GM18873 (cell line): ENCODE results near the gene NEDD1.

ENCODE experiments used
- ATAC-seq: cut with Tn5 transposase; IDR thresholded peaks from one replicate; pipeline ENCODE4 v1.9.1; 2021; ENCODE audit warnings: mild to moderate bottlenecking, moderate library complexity, moderate number of reproducible peaks; ENCODE audit not compliant: unreplicated experiment, low FRiP score

NEDD1 gene

DNA sequence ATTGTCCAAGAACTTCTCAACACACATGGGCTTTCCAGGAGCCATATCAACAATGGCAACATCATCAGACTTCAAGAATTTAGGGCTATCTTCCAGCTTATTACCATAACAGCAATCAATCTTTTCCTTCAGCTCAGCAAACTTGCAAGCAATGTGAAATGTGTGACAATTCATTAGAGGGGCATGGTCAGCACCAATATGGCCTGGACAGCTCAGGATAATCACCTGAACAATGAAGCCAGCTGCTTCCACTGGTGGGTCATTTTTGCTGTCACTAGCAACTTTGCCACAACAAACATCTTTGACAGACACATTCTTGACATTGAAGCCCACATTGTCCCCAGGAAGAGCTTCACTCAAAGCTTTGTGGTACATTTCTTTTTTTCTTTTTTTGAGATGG is 5.9 kb upstream of the NEDD1 start:
- ATAC-seq, result no peak

DNA sequence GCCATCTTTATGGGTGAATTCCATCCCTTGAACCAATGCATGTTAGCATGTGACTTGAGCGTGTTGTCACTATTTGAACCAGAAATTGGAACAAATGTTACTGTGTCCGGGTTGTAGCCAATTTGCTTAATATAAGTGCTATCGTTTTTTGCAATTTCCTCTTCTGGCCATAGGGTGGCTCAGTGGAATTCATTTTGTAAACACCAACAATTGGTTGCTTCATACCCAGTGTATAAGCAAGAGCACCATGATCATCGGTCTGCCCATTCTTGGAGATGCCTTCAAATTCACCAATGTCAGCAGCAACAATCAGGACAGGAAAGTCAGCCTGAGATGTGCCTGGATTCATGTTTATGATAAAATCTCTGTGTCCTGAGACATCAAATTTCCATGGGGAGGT is 5.0 kb upstream of the NEDD1 start:
- ATAC-seq, result peak; percentile 37

DNA sequence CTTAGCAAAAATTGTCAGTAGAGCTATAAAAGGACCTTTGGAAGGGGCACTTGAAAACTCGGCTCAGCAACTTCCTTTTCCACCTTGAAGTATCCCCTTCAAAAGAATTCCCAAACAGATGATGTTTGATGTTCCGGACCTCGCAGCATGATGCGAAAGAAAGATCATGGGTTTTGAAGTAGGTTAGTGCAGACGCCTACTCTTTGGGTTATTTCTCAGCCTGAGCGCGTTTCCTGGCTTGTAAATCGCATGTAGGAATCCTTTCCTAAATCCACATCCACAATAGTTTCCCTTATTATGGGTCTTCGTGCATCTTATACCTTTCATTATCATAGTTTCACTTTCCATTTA is 584 bp upstream of the NEDD1 start:
- no peak for ATAC-seq

DNA sequence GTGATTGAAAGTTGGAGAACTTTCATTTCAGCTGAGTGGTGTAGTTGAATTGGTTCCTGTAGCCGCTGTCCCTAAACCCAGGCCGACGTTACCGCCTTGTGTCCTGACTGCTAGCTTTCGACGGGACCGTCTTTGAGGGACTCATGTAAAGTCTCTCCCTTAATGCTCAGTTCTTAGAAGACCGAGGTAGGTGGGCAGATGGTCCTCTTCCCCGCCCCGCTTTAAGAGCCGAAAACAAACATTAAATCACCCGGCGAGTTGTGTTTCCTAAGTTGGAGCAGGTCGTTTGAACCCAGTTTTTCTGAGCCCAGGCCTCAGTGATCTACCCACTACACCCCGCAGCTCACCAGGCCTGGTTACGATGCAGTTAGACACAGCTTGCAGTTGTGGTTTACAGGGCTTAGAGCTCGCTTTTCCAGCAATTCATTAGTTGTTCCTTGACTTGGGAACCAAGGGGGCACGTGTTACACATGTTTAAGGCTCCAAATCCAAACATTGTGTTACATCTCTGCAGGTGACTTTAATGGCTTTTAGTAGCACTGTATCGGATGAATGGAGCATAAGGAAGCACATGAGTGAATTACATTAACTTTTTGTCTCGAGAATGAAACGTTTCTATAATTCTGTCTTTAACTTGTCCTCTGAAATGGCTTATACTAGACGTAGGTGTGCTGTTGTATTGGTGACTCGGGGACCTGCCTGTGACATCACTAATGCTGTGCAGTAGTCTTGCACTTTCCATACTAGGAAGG is 790 bp downstream of the NEDD1 start:
- ATAC-seq, result peak; percentile 32

DNA sequence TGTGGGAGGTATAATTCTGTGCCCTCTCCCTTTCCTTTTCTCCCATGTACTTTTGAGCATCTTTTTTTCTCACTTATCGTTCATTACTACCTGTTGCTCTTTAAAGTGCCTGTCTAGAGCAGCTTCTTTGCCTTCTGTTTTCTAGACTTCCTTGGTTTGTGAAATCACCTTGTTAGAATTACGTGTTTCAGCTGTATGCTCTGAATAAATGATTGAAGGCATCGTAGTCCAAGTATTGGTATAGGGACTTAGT is 1.3 kb downstream of the NEDD1 start:
- no peak for ATAC-seq

DNA sequence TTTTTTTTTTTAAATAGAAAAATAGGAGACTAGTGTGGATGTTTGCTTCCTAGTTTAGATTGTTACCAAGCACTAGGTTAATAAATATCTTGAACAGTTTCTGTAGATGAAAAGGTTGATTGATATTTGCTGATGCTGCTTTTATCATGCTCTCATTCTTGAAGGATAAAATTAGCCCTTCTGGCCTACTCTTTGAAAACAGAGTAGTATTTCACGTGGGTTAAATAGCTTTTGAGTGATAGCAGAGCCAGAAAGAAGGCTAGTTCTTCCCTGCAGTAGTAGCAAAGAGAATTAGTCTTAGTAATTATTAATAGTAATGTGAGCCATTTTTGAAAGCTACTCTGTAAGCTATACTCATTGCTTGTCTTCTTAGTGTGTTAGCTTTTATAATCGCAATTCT is 5.2 kb downstream of the NEDD1 start:
- ATAC-seq, result no peak

DNA sequence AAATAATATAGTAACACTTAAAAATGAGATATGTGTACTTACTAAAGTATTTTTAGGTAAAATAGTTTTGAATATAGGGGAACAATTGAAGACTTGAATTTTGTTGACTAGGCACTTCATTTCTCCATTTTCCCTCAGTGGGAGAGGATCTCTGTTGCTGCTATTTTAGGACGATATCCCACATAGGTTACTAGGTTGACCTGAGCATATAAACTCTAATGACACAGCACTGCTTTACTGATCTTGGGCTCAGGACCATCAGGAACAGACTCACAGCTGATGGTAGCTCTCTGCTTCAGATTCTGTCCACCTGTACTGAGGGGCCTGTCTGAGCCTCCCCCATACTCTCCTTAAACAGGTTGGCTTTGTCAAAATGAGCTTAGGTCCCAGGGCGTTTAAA is 5.9 kb downstream of the NEDD1 start:
- ATAC-seq, result no peak

DNA sequence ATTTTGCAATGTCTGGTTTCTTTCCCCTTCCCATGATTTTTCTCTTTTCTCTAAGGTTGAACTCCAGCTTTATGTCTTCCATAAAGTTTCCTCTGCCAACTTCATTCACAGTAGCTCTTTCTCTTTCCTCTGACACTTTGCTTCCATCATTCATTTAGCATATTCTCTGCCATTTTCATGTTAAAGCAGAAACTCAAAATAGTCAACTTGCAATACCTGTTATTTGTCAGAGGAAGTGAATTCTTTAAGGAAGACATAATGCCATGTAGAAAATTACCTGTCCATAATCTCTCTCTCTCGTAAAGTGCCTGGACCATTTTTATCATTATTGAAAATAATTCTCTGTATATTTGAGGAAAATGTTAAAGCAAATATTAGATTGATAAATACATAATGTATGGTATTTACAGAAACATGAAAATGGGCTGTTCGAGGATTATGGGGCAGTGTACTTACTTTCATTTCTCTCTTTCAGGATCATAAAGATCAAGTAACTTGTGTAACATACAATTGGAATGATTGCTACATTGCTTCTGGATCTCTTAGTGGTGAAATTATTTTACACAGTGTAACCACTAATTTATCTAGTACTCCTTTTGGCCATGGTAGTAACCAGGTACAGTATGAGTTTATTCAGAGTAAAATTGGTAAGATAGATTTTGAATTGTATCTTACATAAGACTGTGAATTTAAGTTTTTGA is 12.6 kb downstream of the NEDD1 start:
- no peak for ATAC-seq

DNA sequence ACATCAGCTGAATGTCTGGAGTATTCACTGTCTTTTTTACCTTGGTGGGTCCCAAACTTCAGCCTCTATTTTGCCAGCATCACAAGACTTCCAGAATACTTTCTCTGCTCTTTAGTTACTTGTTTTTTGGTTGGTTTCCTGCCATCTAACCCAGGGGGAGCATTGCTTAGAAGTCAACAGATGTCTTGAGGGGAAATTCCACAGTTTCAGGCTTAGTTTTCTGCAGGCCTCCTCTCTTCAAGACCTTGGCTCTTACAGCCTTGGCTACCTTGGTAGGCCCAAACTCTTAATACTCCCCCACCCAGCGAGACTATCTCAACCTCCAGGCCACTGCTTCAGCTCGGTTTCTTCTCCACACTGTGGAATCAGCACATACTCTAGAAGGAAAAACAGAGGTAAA is 41.7 kb downstream of the NEDD1 start:
- ATAC-seq, result peak; percentile 71

DNA sequence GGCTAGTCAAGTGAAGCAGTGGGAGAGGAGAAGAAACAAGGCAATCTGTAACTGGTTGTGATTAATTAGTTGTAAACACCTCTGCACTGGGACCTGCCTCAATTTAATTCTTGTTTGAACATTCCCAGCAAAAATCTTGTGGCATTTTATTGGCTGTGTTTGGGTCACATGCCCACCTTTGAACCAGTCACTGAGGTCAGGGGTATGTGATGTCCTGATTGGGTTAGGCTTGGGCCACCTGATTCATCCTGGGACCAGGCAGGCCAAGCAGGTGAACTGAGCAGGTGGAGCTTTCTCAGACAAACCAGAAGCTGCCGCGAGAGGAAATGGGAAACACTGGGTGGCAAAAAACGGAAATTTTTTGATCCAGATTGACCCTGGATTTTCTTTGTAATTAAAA is 72.5 kb downstream of the NEDD1 start:
- ATAC-seq, result no peak

DNA sequence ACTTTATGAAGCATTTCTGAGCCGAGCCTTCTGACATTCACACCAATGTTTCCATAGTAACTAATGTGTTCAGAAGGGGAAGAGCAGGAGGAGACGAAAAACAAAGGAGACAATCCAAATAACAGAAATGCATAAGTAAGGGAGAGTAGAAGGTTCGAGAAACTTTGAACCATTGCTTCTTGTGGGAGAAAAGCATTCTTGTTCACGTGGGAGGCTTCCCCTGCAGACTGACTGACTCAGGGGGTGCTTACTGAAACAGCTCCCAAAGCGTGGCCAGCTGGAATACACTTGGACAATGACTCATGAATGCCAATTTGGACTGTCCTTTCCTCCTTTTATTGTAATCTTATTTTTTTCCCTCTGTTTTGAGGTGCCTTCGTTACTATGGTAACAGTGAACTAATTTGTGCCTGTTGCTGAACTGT is 73.9 kb downstream of the NEDD1 start:
- ATAC-seq, result no peak

DNA sequence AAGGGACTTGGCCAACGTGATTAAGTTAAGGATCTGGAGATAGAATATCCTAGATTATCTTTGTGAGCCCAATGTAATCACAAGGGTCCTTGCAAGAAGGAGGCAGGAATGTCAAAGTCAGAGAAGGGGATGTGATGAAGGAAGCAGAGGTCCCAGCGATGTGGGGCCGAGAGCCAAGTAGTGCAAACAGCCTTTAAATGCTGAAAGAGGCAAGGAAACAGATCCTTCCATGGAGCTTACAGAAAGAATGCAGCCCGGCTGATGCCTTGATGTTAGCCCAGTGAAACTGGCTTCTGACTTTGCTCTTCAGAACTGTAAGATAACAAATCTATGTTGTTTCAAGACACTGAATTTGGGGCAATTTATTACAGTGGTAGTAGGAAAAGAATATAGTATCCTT is 74.9 kb downstream of the NEDD1 start:
- ATAC-seq, result no peak

DNA sequence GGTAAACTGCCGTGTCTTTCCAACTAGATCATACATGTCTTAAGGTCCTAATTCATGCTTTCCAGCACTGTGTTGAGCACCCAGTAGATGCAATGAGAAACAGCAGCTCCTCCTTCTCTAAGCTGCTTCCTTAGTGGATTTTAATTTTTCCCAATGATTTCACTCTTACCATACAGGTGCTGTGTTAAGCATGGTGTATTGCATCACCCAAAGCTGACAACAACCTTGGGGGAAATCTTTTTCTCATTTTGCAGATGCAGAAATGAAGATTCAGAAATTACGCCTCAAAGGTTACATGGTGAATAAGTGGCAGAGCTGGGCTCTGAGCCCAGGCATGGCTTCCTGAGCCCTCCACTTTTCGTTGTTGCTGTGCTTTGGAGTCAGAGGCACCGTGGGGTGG is 75.6 kb downstream of the NEDD1 start:
- no peak for ATAC-seq

DNA sequence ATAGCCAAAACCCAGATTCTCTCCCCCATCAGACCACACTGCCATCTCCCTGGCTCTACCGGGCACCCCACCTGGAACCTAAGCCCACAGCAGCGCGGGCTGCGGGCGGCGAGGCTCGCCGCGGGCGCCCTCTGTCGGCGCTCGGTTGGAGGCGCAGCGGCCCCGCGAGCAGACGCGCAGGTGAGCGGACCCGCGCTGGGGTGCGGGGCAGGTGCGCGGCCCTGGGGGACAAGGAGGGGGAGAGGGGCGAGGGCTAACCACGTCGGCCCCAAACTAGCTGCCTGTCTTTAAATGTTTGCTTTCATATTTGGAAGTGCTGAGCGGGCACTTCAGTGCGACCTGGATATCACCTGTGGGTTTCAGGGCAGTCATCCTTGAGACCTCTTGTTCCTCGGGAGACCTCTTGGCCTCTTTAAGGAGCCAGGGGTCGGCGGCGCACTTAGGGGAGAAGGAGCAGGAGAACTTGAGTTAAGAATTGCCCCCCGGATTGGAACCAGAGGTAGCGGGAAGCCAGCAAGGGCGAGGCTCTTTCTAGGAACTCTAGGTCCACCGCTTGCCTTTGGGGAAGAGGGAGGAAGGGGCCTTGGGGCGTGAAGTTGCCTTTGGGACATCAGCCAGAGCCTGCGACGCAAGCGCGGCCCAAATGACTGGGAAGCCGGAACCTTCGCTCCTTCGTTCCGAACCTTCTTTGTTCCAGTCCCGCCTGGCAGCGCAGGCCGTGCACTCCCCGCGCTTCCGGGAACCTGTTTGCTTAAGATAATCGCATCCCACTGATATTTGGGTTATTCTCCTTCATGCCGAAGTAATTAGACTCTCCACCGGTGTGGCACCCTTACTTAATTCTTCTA is 78.7 kb downstream of the NEDD1 start:
- peak; percentile 62 for ATAC-seq

DNA sequence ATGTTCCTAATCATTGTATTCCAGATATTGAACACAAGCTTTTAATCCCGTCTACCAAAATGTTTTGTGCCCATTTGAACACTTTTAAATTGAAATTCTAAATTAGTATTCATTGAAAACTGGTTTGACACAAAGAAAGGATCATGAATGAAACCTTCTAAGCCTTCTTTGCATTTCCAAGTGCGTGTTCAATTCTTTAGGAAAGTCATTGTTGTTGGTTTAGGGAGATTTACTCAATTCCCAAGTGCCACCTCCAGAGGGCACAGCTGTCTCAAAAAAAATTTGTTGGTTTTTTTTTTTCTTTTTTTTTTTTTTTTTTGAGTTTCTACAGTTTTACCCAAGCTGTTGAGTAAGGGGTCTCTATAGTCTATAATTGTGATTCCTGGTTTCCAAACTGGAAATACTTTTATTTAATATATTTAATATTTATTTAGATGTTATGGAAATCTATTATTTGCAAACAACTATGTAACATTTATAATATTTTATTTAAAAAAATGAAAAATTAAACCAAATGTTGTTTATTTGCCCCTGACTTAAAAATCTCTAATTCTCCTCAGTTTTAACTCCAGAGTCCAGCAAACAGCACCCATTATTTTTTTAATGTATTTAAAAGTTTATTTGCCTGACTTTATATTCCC is 79.9 kb downstream of the NEDD1 start:
- no peak for ATAC-seq

DNA sequence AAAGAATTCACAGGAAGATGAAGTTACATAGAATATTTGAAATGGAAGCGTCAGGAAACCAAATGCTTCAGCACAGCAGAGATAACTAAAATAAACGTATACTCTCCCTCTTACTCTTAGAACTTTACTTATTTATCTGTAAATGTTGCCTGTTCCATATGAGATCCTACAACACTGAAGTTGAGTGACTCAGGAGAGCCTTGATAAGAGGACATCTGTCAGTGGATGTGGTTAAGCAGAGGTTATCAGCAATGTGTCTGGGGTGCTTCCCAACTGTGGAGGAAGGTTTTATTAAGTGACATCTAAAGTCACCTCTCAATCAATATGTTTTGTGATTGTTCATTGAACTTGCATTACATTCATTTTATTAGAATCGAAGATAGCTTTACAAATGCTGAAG is 81.9 kb downstream of the NEDD1 start:
- ATAC-seq, result no peak

DNA sequence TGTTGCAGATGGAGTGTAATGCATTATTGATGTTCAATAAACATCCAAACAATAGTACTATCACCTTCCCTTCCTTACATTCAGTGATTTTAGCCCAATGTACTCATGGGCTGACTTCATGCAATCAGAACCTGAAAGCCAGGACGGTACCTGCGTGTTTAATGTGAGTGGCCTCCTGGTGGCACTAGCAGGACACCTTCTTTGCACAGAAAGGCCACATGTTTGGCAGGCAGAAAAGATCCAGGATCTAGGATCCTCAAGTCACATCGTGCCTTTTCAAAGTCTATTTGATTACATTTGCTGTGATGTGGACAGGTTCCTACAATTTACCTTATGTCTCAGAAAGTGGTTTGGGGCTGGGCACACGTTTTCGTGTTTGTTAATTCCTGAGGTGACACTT is 82.9 kb downstream of the NEDD1 start:
- no peak for ATAC-seq

DNA sequence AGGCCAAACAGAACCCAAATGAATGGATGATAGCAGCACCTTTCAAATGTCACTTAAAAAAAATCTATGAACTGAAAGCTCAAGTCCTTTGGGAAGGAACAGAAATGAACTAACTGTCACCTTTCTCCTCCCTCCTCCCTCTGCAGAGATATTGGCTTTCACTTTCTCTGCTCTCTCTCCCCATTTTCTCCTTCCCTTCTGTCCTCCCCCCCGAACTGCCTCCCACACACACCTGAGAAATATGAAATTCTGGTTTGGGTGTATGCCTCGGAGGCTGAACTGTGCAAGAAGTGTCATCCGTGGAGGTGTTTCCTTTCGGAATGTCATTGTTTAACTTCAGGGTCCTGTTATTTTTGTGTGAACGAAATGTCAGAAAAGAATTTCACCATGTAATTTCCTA is 87.8 kb downstream of the NEDD1 start:
- ATAC-seq, result no peak

DNA sequence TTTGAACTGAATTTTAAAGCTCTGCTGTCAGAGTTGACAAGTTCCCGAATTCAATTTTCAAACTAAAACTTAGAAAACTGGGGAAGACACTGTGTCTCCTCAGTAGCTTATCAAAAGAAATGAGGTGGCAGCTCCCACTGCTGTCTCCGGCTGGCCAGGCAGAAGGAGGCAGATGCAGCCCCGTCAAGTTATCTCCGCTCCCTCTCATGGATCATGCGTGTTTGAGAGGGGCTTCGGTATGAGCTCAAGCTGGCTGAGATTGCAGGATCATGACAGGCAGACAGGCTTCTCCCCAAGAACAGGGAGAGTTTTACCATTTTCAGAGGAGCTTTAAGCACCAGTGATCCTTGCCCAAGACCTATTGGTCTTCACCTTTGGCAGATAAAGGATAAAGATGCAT is 88.8 kb downstream of the NEDD1 start:
- no peak for ATAC-seq

DNA sequence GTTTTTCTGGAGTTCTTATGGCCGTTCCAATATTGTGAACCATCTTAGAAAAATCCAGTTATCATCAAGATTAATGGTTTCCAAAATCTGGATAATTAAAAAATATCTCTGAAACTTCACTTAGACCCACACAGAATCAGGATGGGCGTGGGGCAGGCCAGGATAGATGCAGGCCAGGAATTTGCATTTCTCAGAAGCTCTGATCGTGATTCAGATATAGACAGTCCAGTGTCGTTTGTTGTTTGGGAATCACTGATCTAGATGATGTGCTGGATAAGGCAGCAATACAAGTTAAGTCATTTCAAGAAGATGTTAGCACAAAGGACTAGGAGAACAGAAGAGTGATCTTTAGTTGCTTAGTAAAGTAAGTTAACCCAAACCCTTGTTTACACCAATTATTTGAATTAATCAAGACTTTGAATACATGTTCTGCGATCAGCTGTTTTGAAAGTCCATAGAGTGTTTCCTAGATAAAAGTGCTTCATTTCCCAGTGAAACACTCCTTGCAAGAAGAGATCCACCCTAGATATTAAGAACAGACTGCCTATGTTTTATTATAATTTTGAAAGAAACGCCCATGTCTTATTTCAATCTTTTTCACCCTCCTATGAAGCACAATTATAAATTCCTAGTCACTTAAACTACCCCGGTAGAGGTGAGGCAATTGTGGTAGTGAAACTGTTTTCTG is 90.9 kb downstream of the NEDD1 start:
- ATAC-seq, result no peak

DNA sequence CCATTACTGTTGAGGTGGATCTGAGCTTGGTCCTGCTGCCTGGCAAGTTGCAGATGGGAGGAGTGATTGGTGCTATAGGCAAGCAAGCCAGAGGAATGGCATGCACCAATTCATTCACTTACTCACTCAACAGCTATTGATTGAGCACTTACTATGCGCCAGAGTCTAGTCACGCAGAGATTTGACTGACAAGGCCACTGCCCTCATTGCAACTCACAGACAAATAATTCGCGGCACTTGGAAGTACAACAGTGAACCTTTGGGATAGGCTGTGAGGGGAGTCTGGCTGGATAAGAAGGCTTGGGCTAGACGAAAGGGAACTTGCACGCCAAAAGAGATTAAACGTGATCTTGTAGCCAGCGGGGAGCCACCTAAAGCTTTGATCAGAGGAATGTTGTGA is 96.2 kb downstream of the NEDD1 start:
- ATAC-seq, result no peak
